ENCODE measurements around the gene GAGE12G.
"Not testable (repeated sequence)": the region's sequence is repeated elsewhere in the genome, so short reads cannot be mapped to it uniquely, and the experiment has no call there.

DNA sequence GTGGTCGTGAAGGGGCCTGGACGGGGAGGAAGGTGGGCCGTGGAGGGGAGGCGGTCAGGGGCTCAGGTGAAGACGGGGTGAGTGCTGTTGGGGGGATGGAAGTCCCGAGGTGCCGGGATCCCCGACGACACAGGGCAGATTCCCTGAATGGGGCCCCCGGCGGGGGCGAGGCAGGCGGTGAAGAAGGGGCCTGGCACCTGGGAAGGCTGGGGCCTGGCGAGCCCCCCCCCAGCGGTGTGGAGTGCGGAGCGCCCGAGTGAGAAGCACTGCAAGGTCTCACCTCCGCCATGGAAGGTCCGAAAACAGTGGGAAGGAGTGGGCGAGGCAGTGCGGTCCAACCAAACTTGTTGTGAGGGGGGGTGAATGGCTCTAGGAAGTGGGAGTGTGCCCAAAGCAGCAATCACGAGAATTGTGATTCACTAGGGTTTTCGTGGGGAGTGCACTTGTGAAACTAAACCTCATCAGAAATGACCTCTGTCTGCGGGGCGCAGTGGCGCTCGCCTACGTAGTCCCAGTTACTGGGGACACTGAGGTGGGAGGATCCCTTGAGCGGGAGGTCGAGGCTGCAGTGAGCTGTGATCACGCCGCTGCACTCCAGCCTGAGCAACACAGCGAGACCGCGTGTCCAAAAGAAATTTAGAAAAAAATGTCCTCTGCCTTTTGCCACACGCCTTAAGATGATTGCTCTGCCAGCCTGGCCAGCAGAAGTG is 19.7 kb downstream of the GAGE12G start:
- TF ChIP-seq CTCF, POLR2A (IDR thresholded peaks at IDR 0.05): not testable (repeated sequence)
